ENCODE results near the gene TMEM167A.

TMEM167A gene

GRCh38 chr5:83076742-83077661 is at the start of gene TMEM167A, which contains the start of gene XRCC4:
TMEM167A (minus strand) TSS chr5:83077394; CDS start chr5:83077323, 71 bp downstream.
XRCC4 (plus strand) TSS chr5:83077547; CDS start chr5:83104920, 27,373 bp downstream.
- peak; percentile 91 to 92 for DNase-seq (ENCODE audit: low read depth in 2 of 2)

GRCh38 chr5:83126501-83126900 is 49.3 kb upstream of the TMEM167A start:
- no peak for DNase-seq (ENCODE audit: low read depth in 2 of 2)

- DNase-seq (ENCODE audit: low read depth in 2 of 2), result no peak
Observed at GRCh38 chr5:83125560-83125959, 48.4 kb upstream of the TMEM167A start.

- DNase-seq (ENCODE audit: low read depth in 2 of 2), result no peak
Observed at GRCh38 chr5:83124593-83124992, 47.4 kb upstream of the TMEM167A start.

GRCh38 chr5:83118976-83119375 is 41.8 kb upstream of the TMEM167A start:
- no peak for DNase-seq (ENCODE audit: low read depth in 2 of 2)

- DNase-seq (ENCODE audit: low read depth in 2 of 2), result no peak
Observed at GRCh38 chr5:83118471-83118870, 41.3 kb upstream of the TMEM167A start.

- DNase-seq (ENCODE audit: low read depth in 2 of 2), result no peak
Observed at GRCh38 chr5:83115816-83116215, 38.6 kb upstream of the TMEM167A start.

GRCh38 chr5:83109380-83109779 is 32.2 kb upstream of the TMEM167A start:
- no peak for DNase-seq (ENCODE audit: low read depth in 2 of 2)

- DNase-seq (ENCODE audit: low read depth in 2 of 2), result no peak
Observed at GRCh38 chr5:83107692-83108420, 30.7 kb upstream of the TMEM167A start.

- DNase-seq (ENCODE audit: low read depth in 2 of 2), result no peak
Observed at GRCh38 chr5:83104021-83104420, 26.8 kb upstream of the TMEM167A start.

GRCh38 chr5:83102364-83102980 is 25.3 kb upstream of the TMEM167A start:
- no peak for DNase-seq (ENCODE audit: low read depth in 2 of 2)

- no peak for DNase-seq (ENCODE audit: low read depth in 2 of 2)
Observed at GRCh38 chr5:83101514-83101913, 24.3 kb upstream of the TMEM167A start.

- DNase-seq (ENCODE audit: low read depth in 2 of 2), result no peak
Observed at GRCh38 chr5:83099445-83099844, 22.3 kb upstream of the TMEM167A start.

- no peak for DNase-seq (ENCODE audit: low read depth in 2 of 2)
Observed at GRCh38 chr5:83099001-83099400, 21.8 kb upstream of the TMEM167A start.

GRCh38 chr5:83097689-83098231 is 20.6 kb upstream of the TMEM167A start:
- no peak for DNase-seq (ENCODE audit: low read depth in 2 of 2)

GRCh38 chr5:83096660-83097339 is 19.6 kb upstream of the TMEM167A start:
- DNase-seq (ENCODE audit: low read depth in 2 of 2), result no peak

- no peak for DNase-seq (ENCODE audit: low read depth in 2 of 2)
Observed at GRCh38 chr5:83095957-83096539, 18.9 kb upstream of the TMEM167A start.

GRCh38 chr5:83095163-83095956 is 18.2 kb upstream of the TMEM167A start:
- no peak for DNase-seq (ENCODE audit: low read depth in 2 of 2)

GRCh38 chr5:83093692-83094091 is 16.5 kb upstream of the TMEM167A start:
- DNase-seq (ENCODE audit: low read depth in 2 of 2), result no peak

GRCh38 chr5:83092619-83093018 is 15.4 kb upstream of the TMEM167A start:
- no peak for DNase-seq (ENCODE audit: low read depth in 2 of 2)
